Uterus (tissue), 4 donors: Measurements from ENCODE around the gene STYK1. TPM values are rescaled to one million over a fixed set of nuclear protein-coding genes. Genes with fewer than 3 reads are reported as not detected.

Experiments used
- DNase-seq, 2 donors: peaks; one replicate each; pipeline ENCODE4 v3.0.0-alpha.2; 2019 to 2020
- H3K27ac ChIP-seq, 2 donors: fragments of 200-600 bp; sonication (generic); 1 replicate in 1 of 2; 2 replicates in 1 of 2; pipeline ENCODE4 v1.5.1; 2016 to 2018
- H3K27me3 ChIP-seq, 2 donors: fragments of 200-600 bp; sonication (generic); one replicate each; pipeline ENCODE4 v1.5.1; 2018 to 2019; ENCODE audit warnings: control low read depth in 1 of 2
- H3K36me3 ChIP-seq, 2 donors: fragments of 200-600 bp; sonication (generic); one replicate each; pipeline ENCODE4 v1.5.1; 2019; ENCODE audit warnings: control low read depth in 1 of 2
- H3K4me1 ChIP-seq, 2 donors: fragments of 200-600 bp; sonication (generic); one replicate each; pipeline ENCODE4 v1.5.1; 2018 to 2019; ENCODE audit warnings: control low read depth in 1 of 2
- H3K4me3 ChIP-seq, 2 donors: fragments of 200-600 bp; sonication (generic); 1 replicate in 1 of 2; 2 replicates in 1 of 2; pipeline ENCODE4 v1.5.1; 2018 to 2019; ENCODE audit warnings: mild to moderate bottlenecking in 1 of 2
- H3K9me3 ChIP-seq, 2 donors: fragments of 200-600 bp; sonication (generic); one replicate each; pipeline ENCODE4 v1.5.1; 2019; ENCODE audit warnings: control low read depth in 1 of 2
- CTCF ChIP-seq, 4 experiments: fragments of 200-600 bp in 2 of 4; fragments of 450-650 bp in 2 of 4; sonication (generic) in 2 of 4; IDR thresholded peaks; one replicate each; pipeline ENCODE4 v1.5.1; 2016 to 2019; ENCODE audit warnings: antibody characterized with exemption in 4 of 4, mild to moderate bottlenecking in 2 of 4, moderate library complexity in 1 of 4
- POLR2A ChIP-seq, 2 donors: fragments of 450-650 bp; IDR thresholded peaks; one replicate each; pipeline ENCODE4 v1.6.1; 2016; ENCODE audit warnings: antibody characterized with exemption in 2 of 2, mild to moderate bottlenecking in 1 of 2, moderate library complexity in 1 of 2
- intact Hi-C: fragments of 100-400 bp; cut with DNase I; formaldehyde crosslinking; loops from one replicate; pipeline ENCODE4 v1.15.1; 2023; ENCODE audit warnings: low total_unique reads
- total RNA-seq, 4 donors: library from RNA; depleted of rRNA in 3 of 4; stranded (reverse); fragments of >200 nt in 3 of 4; gene quantifications; one replicate each; pipeline versions ENCODE4 v1.1.0 to v1.2.4, GENCODE V29; 2014 to 2023
- donor health status: DM: yes; HTN: yes; CAD: no.

The STYK1 gene
- total RNA-seq, 4 donors from 2014 or later: 0.62 to 2.1 TPM; not detected in 2

- no peak for TF ChIP-seq POLR2A (IDR thresholded peaks at IDR 0.05)
- TF ChIP-seq CTCF (IDR thresholded peaks at IDR 0.05): no peak
- H3K36me3 ChIP-seq: no peaks in the 10 kb centered on the region
- intact Hi-C loops: no loop called here
Measured at GRCh38 chr12:10701843-10702242, 28.0 kb upstream of the STYK1 start.

GRCh38 chr12:10701131-10701681, 27.4 kb upstream of the STYK1 start:
- no peaks in the 10 kb centered on the region for H3K9me3 ChIP-seq
- H3K27ac ChIP-seq: peak overlapping the region in 1 of 2 donors; percentile 40
- no peak overlapping the region for H3K4me3 ChIP-seq
- TF ChIP-seq CTCF (IDR thresholded peaks at IDR 0.05): no peak
- TF ChIP-seq POLR2A (IDR thresholded peaks at IDR 0.05): no peak
- peaks cover 0 to 5% of the 10 kb centered on the region in 2 donors for H3K4me1 ChIP-seq
- intact Hi-C loops: no loop called here
- no peaks in the 10 kb centered on the region for H3K27me3 ChIP-seq
- H3K36me3 ChIP-seq: no peaks in the 10 kb centered on the region
- no peak for DNase-seq

More at GRCh38 chr12:10701843-10702242, 28.0 kb upstream of the STYK1 start:
- Histone ChIP-seq H3K4me1 (peaks cover 0 to 5% of the 10 kb centered on the region in 2 donors), H3K4me3 (no peak overlapping the region), H3K9me3 (no peaks in the 10 kb centered on the region), H3K27ac (peak overlapping the region in 1 of 2 donors; percentile 40), H3K27me3 (no peaks in the 10 kb centered on the region)
- DNase-seq: no peak

- no peak for TF ChIP-seq CTCF (IDR thresholded peaks at IDR 0.05)
- no peak for TF ChIP-seq POLR2A (IDR thresholded peaks at IDR 0.05)
- H3K36me3 ChIP-seq: no peaks in the 10 kb centered on the region
- peaks cover 0 to 5% of the 10 kb centered on the region in 2 donors for H3K4me1 ChIP-seq
- no peak overlapping the region for H3K4me3 ChIP-seq
- no peaks in the 10 kb centered on the region for H3K27me3 ChIP-seq
- H3K9me3 ChIP-seq: no peaks in the 10 kb centered on the region
- DNase-seq: no peak
- intact Hi-C loops: no loop called here
- H3K27ac ChIP-seq: no peak overlapping the region
Measured at GRCh38 chr12:10700581-10700980, 26.7 kb upstream of the STYK1 start.

- no peaks in the 10 kb centered on the region for H3K27me3 ChIP-seq
- intact Hi-C loops: no loop called here
- H3K4me3 ChIP-seq: no peak overlapping the region
- H3K27ac ChIP-seq: no peak overlapping the region
- H3K4me1 ChIP-seq: no peaks in the 10 kb centered on the region
- DNase-seq: no peak
- H3K9me3 ChIP-seq: no peaks in the 10 kb centered on the region
- TF ChIP-seq CTCF (IDR thresholded peaks at IDR 0.05): no peak
- no peak for TF ChIP-seq POLR2A (IDR thresholded peaks at IDR 0.05)
- H3K36me3 ChIP-seq: no peaks in the 10 kb centered on the region
Measured at GRCh38 chr12:10697862-10698261, 24.0 kb upstream of the STYK1 start.

- intact Hi-C loops: no loop called here
- H3K27ac ChIP-seq: no peak overlapping the region
- H3K9me3 ChIP-seq: no peaks in the 10 kb centered on the region
- no peaks in the 10 kb centered on the region for H3K27me3 ChIP-seq
- no peaks in the 10 kb centered on the region for H3K4me1 ChIP-seq
- no peak for DNase-seq
- H3K36me3 ChIP-seq: no peaks in the 10 kb centered on the region
- no peak overlapping the region for H3K4me3 ChIP-seq
- no peak for TF ChIP-seq POLR2A (IDR thresholded peaks at IDR 0.05)
- TF ChIP-seq CTCF (IDR thresholded peaks at IDR 0.05): no peak
Measured at GRCh38 chr12:10697156-10697555, 23.3 kb upstream of the STYK1 start.
